ENCODE data around the gene MEIS1. TPM values are rescaled to one million over a fixed set of nuclear protein-coding genes. Genes with fewer than 3 reads are reported as not detected.

The MEIS1 gene
- total and polyA plus RNA-seq, 2 of the 8 experiments (the other 6 are each of a cell fraction or from before 2014, with no cell fraction given): 0.17 to 1.2 TPM

GRCh38 chr2:66477135-66477842 lies 42.4 kb downstream of the MEIS1 start:
- POLR2A ChIA-PET (ENCODE audit: partially characterized antibody): no interaction called here

More at GRCh38 chr2:66477135-66477842, 42.4 kb downstream of the MEIS1 start:
- H3K4me1 ChIP-seq (replicated peaks in 1 of 4; ENCODE audit: control insufficient read depth in 3 of 4, insufficient read depth in 4 of 4, low read length in 3 of 4): peaks cover 0 to 7% (median 3%) of the 10 kb centered on the region in 4 experiments; a peak in 4 of 7 replicates
- H3K18ac ChIP-seq (ENCODE audit: extremely low read depth, low read length): no peak overlapping the region
- DNase-seq (ENCODE audit: low read depth in 1 of 2, low spot score in 2 of 2) (no peak), FAIRE-seq (no peak)
- no peak overlapping the region for H2BK12ac ChIP-seq (ENCODE audit: low read depth, low read length)
- no peak overlapping the region for H4K5ac ChIP-seq (ENCODE audit: insufficient read length, low read depth, low read length)
- no peaks in the 10 kb centered on the region for H3K27me3 ChIP-seq (replicated peaks in 1 of 4; ENCODE audit: control insufficient read depth in 3 of 4, extremely low read depth in 1 of 4, insufficient read depth in 3 of 4, low read length in 3 of 4)
- no peak overlapping the region for H3K23ac ChIP-seq (ENCODE audit: insufficient read length)
- TF ChIP-seq RFX5 (IDR thresholded peaks at IDR 0.05; ENCODE audit: borderline replicate concordance, low read depth, low read length) (no peak), SAP30 (IDR thresholded peaks at IDR 0.05; ENCODE audit: insufficient read depth, insufficient replicate concordance, low read length) (no peak)
- H3K9me3 ChIP-seq (ENCODE audit: insufficient read depth in 2 of 2, low read depth in 1 of 2, low read length in 1 of 2): no peaks in the 10 kb centered on the region
- no peaks in the 10 kb centered on the region for H3K36me3 ChIP-seq (ENCODE audit: control insufficient read depth in 2 of 4, insufficient read depth in 4 of 4, low read length in 3 of 4)
- H3K4me2 ChIP-seq (ENCODE audit: insufficient read depth in 1 of 2, low read depth in 2 of 2, low read length in 2 of 2): no peak overlapping the region
- H3K4ac ChIP-seq (replicated peaks; ENCODE audit: insufficient read length, low read depth, low read length): no peak overlapping the region
- no peaks in the 10 kb centered on the region for H3K79me2 ChIP-seq (ENCODE audit: control insufficient read depth in 1 of 2, insufficient read depth in 2 of 2, low read length in 2 of 2)
- no peak overlapping the region for H4K91ac ChIP-seq (replicated peaks; ENCODE audit: insufficient read length, low read length)
- no peak overlapping the region for H3K27ac ChIP-seq (ENCODE audit: low read depth, low read length)
- no peak overlapping the region for H2AFZ ChIP-seq (ENCODE audit: low read length)
- H3K14ac ChIP-seq (ENCODE audit: insufficient read length): no peak overlapping the region
- H2BK5ac ChIP-seq (ENCODE audit: low read depth, low read length): no peak overlapping the region
- no peaks in the 10 kb centered on the region for H3K23me2 ChIP-seq (ENCODE audit: low read depth, low read length)
- no peak overlapping the region for H2BK20ac ChIP-seq (ENCODE audit: low read length)
- no peak overlapping the region for H3K4me3 ChIP-seq (ENCODE audit: extremely low read depth in 1 of 4, insufficient read depth in 2 of 4, low read depth in 3 of 4, low read length in 4 of 4)
- no peaks in the 10 kb centered on the region for H3K79me1 ChIP-seq (ENCODE audit: low read depth, low read length)
- no peak overlapping the region for H2BK15ac ChIP-seq (ENCODE audit: low read length)
- no peak overlapping the region for H4K8ac ChIP-seq (ENCODE audit: extremely low read depth, insufficient read depth, low read length)
- no peak overlapping the region for H3K56ac ChIP-seq (replicated peaks; ENCODE audit: insufficient read length, low read depth, low read length)
- no peak overlapping the region for H3K9ac ChIP-seq (replicated peaks in 1 of 4; ENCODE audit: extremely low read depth in 1 of 4, low read depth in 3 of 4, low read length in 3 of 4)
- no peak overlapping the region for H2BK120ac ChIP-seq (replicated peaks; ENCODE audit: low read depth, low read length)
- H4K20me1 ChIP-seq (replicated peaks in 1 of 2; ENCODE audit: control insufficient read depth in 1 of 2, insufficient read depth in 2 of 2, low read length in 2 of 2): no peaks in the 10 kb centered on the region
- H2AK5ac ChIP-seq (ENCODE audit: low read depth, low read length): no peak overlapping the region
- CTCF ChIA-PET (ENCODE audit: partially characterized antibody): interaction anchor here (1.2 kb wide), 1 partner anchor 19 kb away, joined by 3 read pairs; no protein-coding TSS in a partner anchor
- 97 to 100% methylated on average over 1 to 4 of the region's 4 CpGs for WGBS, 2 experiments (ENCODE audit: extremely low coverage in 1 of 2, insufficient coverage in 1 of 2, insufficient read length in 1 of 2, insufficient replicate concordance in 2 of 2, low coverage in 1 of 2, low lambda C conversion rate in 2 of 2, missing lambda C conversion rate in 1 of 2)

Measured in H1 (cell line).